HG02798 (cell line): Measurements from ENCODE around the gene DRD1.
"Not testable (repeated sequence)": the region's sequence is repeated elsewhere in the genome, so short reads cannot be mapped to it uniquely, and the experiment has no call there.

Experiments used
- ATAC-seq: cut with Tn5 transposase; IDR thresholded peaks from one replicate; pipeline ENCODE4 v1.9.1; 2021; ENCODE audit warnings: mild to moderate bottlenecking; ENCODE audit not compliant: unreplicated experiment, poor library complexity

The DRD1 gene

GRCh38 chr5:175468892-175469291, 24.9 kb upstream of the DRD1 start:
- no peak for ATAC-seq

- no peak for ATAC-seq
Observed at GRCh38 chr5:175467983-175468690, 24.2 kb upstream of the DRD1 start.

- no peak for ATAC-seq
Observed at GRCh38 chr5:175466700-175467318, 22.8 kb upstream of the DRD1 start.

- no peak for ATAC-seq
Observed at GRCh38 chr5:175465282-175465681, 21.3 kb upstream of the DRD1 start.

- no peak for ATAC-seq
Observed at GRCh38 chr5:175464942-175465233, 20.9 kb upstream of the DRD1 start.

- ATAC-seq = peak; percentile 98
Observed at GRCh38 chr5:175464074-175464941, 20.3 kb upstream of the DRD1 start.

GRCh38 chr5:175463641-175464040, 19.7 kb upstream of the DRD1 start:
- ATAC-seq = no peak

- no peak for ATAC-seq
Observed at GRCh38 chr5:175461370-175461769, 17.4 kb upstream of the DRD1 start.

- no peak for ATAC-seq
Observed at GRCh38 chr5:175460552-175460951, 16.6 kb upstream of the DRD1 start.

- ATAC-seq = no peak
Observed at GRCh38 chr5:175460126-175460525, 16.1 kb upstream of the DRD1 start.

- ATAC-seq = peak; percentile 90
Observed at GRCh38 chr5:175457466-175457865, 13.5 kb upstream of the DRD1 start.

- no peak for ATAC-seq
Observed at GRCh38 chr5:175456105-175456742, 12.2 kb upstream of the DRD1 start.

GRCh38 chr5:175454338-175454737, 10.4 kb upstream of the DRD1 start:
- not testable (repeated sequence) for ATAC-seq

- ATAC-seq = no peak
Observed at GRCh38 chr5:175452166-175452565, 8.2 kb upstream of the DRD1 start.

- no peak for ATAC-seq
Observed at GRCh38 chr5:175448276-175448675, 4.3 kb upstream of the DRD1 start.

- no peak for ATAC-seq
Observed at GRCh38 chr5:175447571-175447970, 3.6 kb upstream of the DRD1 start.

GRCh38 chr5:175446378-175446777, 2.4 kb upstream of the DRD1 start:
- ATAC-seq = not testable (repeated sequence)

- ATAC-seq = no peak
Observed at GRCh38 chr5:175444905-175445456, 999 bp upstream of the DRD1 start.

GRCh38 chr5:175443514-175444059, 395 bp downstream of the DRD1 start:
- ATAC-seq = no peak

- ATAC-seq = no peak
Observed at GRCh38 chr5:175438234-175438857, 5.6 kb downstream of the DRD1 start.
